ENCODE data around the gene CACNA1B.
"Not testable (repeated sequence)": the region's sequence is repeated elsewhere in the genome, so short reads cannot be mapped to it uniquely, and the experiment has no call there.

Gene CACNA1B

DNA sequence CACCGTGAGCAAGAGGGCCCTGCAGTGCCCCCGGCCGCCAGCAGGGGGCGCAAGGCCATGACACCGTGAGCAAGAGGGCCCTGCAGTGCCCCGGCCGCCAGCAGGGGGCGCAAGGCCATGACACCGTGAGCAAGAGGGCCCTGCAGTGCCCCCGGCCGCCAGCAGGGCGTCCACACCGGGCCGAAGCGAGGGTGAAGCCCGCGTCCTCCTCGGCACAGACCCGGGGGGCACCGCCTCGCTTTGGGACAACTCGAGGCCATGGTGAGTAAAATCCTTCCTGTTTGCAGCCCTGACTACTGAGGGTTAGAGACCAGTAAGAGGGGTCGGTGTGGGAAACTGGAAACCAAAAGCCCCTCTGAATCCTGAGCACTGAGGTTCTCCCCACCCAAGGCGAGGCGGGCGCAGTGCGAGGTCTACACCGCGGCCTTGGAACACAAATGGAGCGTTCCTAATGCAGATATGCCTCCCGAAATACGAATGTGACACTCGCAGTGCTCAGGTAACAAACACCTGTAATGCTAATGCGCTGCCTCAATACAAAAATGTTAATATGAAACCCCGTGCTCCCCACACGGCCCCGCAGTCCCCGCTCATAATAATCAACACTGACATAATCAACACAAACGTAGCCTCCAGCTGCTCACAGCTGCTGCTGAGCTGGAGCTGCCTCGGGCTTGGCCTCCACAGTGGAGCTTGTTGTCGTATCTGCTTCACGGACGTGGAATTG, 249.4 kb downstream of the CACNA1B start:
- not testable (repeated sequence) for DNase-seq (ENCODE audit: low read depth in 2 of 2, low spot score in 1 of 2)

DNA sequence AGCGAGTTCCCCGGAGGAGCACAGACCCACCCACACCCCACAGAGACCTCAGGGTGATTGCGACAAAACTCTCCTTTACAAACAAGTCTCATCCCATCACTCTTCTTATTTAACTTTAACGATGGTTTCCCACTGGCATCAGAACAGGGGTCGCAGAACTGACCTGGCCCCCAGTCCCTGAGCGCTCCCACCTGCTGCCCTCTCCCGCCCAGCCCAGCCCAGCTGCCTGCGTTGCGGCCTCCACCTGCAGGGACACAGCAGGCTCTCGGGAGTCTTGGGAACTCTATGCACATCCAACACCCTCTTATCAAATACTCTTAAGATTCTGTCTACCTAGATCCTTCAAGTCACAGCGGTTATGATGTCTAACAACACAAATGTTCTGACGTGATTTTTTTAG, 250.4 kb downstream of the CACNA1B start:
- DNase-seq (ENCODE audit: low read depth in 2 of 2, low spot score in 1 of 2) = not testable (repeated sequence)

DNA sequence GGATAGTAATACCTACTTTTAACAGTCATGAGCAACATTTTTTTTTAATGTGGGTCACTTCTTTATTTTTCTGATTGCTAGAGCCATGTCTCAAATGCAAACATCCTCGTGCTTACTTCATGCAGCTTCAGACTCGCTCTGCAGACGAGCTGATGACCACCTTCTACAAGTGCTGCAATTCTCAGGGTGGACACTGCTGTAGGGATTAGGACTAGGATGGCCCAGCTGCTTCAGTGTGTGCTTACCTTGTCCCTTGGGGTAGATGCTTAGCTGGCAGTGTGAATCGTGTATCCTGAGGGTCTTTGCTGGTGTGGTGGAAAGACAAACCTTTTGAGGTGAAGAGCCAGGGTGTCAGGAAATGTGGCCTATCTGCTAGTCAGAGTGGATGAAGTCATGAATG, 251.7 kb downstream of the CACNA1B start:
- DNase-seq (ENCODE audit: low read depth in 2 of 2, low spot score in 1 of 2) = not testable (repeated sequence)

DNA sequence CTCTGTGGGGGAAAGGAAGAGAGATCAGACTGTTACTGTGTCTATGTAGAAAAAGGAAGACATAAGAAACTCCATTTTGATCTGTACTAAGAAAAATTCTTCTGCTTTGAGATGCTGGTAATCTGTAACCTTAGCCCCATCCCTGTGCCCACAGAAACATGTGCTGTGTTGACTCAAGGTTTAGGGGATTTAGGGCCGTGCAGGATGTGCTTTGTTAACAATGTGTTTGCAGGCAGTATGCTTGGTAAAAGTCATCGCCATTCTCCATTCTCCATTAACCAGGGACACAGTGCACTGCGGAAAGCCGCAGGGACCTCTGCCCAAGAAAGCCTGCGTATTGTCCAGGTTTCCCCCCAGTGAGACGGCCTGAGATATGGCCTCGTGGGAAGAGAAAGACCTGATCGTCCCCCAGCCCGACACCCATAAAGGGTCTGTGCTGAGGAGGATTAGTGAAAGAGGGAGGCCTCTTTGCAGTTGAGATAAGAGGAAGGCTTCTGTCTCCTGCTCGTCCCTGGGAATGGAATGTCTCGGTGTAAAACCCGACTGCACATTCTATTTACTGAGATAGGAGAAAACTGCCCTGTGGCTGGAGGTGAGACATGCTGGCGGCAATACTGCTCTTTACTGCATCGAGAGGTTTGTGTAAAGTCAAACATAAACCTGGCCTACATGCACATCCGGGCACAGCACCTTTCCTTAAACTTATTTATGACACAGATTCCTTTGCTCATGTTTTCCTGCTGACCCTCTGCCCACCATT, 255.5 kb downstream of the CACNA1B start:
- not testable (repeated sequence) for DNase-seq (ENCODE audit: low read depth in 2 of 2, low spot score in 1 of 2)

DNA sequence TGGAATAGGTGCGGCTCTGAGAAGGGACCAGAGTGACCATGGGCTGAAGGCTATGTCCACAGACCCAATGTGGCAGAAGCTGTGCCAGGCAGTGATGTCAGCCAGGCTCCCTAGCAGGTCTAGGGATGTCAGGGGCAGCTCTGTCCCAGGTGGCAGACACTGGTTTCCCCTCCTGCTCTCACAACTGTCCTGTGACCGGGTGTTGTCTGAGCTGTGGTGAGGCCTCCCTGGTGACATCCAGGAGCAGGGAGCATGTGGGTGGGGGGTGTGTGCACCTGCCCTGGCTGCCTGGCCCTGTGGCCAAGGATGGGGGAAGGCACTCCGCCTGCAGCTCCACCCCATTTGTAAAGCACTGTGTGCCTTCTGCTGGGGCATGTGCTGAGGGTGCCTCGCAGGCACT, 257.0 kb downstream of the CACNA1B start:
- DNase-seq (ENCODE audit: low read depth in 2 of 2, low spot score in 1 of 2) = not testable (repeated sequence)

DNA sequence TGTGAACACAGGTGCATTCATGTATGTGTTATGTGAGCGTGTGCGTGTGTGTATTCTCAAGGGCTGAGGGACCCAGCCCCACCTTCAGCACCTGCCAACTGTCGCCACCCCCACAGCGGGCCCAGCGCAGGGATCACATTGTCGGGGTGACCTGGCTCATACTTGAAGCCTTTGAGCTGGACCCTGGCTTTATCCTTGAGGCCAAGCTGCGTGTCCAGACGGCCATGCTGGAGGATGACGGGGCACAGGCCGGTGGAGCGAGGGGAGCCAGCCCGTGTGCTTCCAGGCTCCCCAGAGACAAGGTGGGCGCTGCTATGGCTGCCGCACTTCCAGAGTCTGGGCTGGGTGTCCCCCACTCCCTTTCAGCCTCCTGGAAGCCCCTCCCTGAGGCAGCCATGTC, 261.5 kb downstream of the CACNA1B start:
- not testable (repeated sequence) for DNase-seq (ENCODE audit: low read depth in 2 of 2, low spot score in 1 of 2)

DNA sequence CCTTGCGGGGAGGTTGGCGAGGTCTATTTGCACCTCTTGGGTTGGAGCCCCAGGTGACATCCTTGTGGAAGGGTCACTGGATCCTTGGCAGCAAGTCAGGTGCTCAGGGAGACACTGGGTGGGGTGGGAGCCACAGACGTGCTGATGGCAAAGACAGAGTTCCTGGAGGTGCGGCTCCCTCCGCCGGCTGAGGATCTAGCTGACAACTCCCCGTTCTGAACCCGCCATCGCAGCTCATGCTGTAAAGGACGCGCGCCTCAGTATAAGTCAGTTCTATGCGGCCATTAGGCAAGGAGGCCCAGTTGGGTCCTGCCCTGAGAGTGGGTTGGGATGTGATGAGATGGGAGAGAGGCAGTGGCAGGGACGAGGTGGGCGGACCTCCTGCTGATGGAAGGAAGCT, 263.4 kb downstream of the CACNA1B start:
- DNase-seq (ENCODE audit: low read depth in 2 of 2, low spot score in 1 of 2) = not testable (repeated sequence)

DNA sequence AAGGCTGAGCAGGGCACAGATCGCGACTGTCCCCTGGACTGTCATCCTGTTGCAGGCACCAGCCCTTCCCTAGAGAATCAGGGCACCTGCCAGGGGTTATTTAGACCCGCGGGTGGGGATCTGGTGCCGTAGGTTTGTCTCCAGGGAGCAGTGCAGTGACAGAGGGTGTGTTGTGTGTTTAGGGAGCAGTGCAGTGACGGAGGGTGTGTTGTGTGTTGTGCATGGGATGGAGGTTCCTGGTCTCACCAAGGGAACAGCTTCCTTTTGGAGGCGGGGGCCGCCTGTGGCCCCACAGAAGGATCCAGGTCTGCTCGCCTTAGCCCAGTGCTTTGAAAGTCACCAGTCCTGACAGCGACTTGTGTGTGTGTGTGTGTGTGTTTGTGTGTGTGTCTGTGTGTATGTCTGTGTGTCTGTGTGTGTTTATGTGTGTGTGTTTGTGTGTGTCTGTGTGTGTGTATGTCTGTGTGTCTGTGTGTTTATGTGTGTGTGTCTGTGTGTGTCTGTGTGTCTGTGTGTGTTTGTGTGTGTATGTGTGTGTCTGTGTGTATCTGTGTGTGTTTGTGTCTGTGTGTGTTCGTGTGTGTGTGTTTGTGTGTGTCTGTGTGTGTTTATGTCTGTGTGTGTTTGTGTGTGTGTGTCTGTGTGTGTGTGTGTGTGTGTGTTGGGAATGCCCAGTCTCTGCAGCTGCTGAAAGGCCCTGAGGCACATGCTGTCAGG, 265.1 kb downstream of the CACNA1B start:
- not testable (repeated sequence) for DNase-seq (ENCODE audit: low read depth in 2 of 2, low spot score in 1 of 2)

DNA sequence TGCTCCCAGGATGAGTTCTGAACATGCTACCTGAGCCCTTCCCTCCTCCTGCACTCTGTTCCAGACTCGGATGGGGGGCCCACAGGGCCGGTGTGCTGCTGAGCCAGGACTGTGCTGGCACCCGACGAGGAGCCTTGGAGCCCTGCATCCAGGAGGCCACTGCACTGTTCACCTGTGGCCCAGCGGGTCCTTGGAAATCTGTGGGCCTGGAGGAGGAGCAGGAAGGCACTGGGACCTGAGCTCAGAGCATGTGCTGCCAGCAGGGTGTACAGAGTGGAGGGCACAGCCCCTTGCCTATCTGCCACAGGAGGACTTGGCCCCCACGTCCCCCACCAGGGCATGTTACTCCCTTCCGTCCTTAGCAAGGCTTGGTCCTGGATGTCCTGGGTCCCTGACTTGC, 265.9 kb downstream of the CACNA1B start:
- DNase-seq (ENCODE audit: low read depth in 2 of 2, low spot score in 1 of 2) = not testable (repeated sequence)

DNA sequence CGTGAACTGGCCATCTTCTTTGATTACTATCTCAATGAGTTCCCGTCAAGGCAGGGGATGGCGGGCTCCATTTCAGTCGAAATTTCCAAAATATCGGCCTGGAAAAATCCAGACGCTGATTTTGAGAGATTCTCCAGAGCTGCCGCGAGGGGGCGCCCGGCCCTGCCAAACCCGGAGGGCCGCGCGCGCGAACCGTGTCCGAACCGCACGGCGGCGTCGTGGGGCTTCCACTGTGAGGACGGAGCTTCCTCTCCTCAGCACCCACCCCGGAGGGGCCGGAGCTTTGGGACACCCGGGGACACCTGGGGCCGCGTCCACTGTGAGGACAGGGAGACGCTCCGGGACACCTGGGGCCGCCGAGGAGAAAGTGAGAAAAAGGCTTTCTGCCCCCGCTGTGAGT, 270.0 kb downstream of the CACNA1B start:
- not testable (repeated sequence) for DNase-seq (ENCODE audit: low read depth in 2 of 2, low spot score in 1 of 2)

DNA sequence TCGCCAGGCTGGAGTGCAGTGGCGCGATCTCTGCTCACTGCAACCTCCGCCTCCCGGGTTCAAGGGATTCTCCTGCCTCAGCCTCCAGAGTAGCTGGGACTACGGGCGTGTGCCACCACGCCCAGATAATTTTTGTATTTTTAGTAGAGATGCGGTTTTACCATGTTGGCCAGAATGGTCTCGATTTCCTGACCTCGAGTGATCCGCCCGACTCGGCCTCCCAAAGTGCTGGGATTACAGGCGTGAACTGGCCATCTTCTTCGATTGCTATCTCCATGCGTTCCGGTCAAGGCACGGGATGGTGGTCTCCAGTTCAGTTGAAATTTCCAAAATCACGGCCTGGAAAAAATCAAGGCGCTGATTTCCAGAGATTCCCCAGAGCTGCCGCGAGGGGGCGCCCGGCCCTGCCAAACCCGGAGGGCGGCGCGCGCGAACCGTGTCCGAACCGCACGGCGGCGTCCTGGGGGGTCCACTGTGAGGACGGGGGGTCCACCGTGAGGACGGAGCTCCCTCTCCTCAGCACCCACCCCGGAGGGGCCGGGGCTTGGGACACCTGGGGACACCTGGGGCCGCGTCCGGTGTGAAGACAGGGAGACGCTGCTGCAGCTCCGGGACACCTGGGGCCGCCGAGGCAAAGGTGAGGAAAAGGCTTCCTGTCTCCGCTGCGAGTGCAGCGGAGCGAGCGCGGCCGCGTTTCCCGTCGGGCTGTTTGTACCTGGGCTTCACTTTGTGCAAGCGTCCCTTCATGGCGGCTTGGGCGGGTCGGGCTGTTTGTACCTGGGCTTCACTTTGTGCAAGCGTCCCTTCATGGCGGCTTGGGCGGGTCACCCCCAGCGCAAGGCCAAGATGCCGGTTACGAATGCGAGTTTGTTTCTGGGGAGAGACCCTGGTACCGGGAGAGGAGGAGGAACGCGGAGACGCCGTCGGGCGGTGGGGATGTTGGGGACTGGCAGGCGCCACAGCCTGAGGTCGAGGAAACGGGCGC, 272.4 kb downstream of the CACNA1B start:
- not testable (repeated sequence) for DNase-seq (ENCODE audit: low read depth in 2 of 2, low spot score in 1 of 2)

DNA sequence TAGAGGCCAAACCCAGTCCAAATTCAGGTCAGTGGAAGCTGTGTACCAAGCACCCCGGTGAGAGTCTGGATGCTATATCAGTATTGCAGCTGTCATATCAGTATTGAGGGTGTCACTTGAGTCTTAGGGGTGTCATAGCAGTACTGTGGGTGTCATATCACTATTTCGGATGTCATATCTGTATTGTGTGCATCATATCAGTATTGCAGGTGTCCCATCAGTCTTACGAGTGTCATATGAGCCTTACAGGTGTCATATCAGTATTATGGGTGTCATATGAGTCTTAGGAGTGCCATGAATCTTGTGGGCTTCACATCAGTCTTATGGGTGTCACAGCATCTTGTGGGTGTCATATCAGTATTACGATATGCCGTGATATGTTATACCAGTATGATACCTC, 278.2 kb downstream of the CACNA1B start:
- DNase-seq (ENCODE audit: low read depth in 2 of 2, low spot score in 1 of 2) = not testable (repeated sequence)

DNA sequence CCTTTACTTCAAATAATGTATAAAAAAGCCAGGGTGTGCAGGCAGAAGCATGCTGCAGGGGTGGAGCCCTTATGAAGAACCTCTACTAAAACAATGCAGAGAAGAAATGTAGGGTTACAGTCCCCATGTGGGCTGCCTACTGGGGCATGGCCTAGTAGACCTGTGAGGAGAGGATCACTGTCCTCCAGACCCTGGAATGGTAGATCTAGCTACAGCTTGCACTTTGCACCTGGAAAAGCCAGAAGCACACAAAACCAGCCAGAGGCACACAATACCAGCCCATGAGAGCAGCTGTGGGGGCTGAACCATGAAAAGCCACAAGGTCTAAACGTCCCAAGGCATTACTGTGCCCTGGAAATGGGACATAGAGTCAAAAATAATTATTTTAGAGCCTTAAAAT, 289.2 kb downstream of the CACNA1B start:
- not testable (repeated sequence) for DNase-seq (ENCODE audit: low read depth in 2 of 2, low spot score in 1 of 2)

All from stimulated activated CD8-positive, alpha-beta memory T cell treated with anti-CD3 and anti-CD28 coated beads, Interleukin-4, amount 100 ng/mL, for 1 hour (primary cell).